Liver (tissue), 9 donors: ENCODE data around the gene RYR2. TPM values are rescaled to one million over a fixed set of nuclear protein-coding genes. Genes with fewer than 3 reads are reported as not detected.

Experiments used
- DNase-seq: peaks from one replicate; pipeline ENCODE4 v3.0.0-alpha.2; 2017; ENCODE audit warnings: low spot score
- H3K27ac ChIP-seq, 2 donors: one replicate each; pipeline ENCODE4 v1.7.0; 2013; ENCODE audit warnings: inconsistent platforms in 2 of 2, low read length in 2 of 2, control low read depth in 1 of 2, low read depth in 1 of 2, mild to moderate bottlenecking in 1 of 2
- H3K27me3 ChIP-seq, 4 donors: one replicate each; pipeline versions ENCODE4 v1.6.1 to v1.7.0; 2013; ENCODE audit warnings: low read length in 3 of 4, inconsistent platforms in 1 of 4, mild to moderate bottlenecking in 1 of 4, moderate library complexity in 1 of 4; ENCODE audit not compliant: control insufficient read depth in 4 of 4, insufficient read depth in 4 of 4
- H3K36me3 ChIP-seq, 4 donors: one replicate each; pipeline versions ENCODE4 v1.6.1 to v1.7.0; 2013; ENCODE audit warnings: low read length in 3 of 4, mild to moderate bottlenecking in 3 of 4, low read depth in 1 of 4, moderate library complexity in 1 of 4; ENCODE audit not compliant: control insufficient read depth in 4 of 4, insufficient read depth in 3 of 4
- H3K4me1 ChIP-seq, 4 donors: one replicate each; pipeline versions ENCODE4 v1.6.1 to v1.7.0; 2013; ENCODE audit warnings: low read length in 3 of 4, mild to moderate bottlenecking in 3 of 4, moderate library complexity in 1 of 4; ENCODE audit not compliant: control insufficient read depth in 4 of 4, insufficient read depth in 4 of 4
- H3K4me3 ChIP-seq, 3 donors: one replicate each; pipeline versions ENCODE4 v1.6.1 to v1.7.0; 2013; ENCODE audit warnings: low read length in 3 of 3, control low read depth in 1 of 3, low read depth in 1 of 3, mild to moderate bottlenecking in 1 of 3
- H3K9ac ChIP-seq, 2 donors: one replicate each; pipeline ENCODE4 v1.7.0; 2013; ENCODE audit warnings: low read length in 2 of 2, mild to moderate bottlenecking in 2 of 2, moderate library complexity in 2 of 2, control low read depth in 1 of 2, low read depth in 1 of 2
- H3K9me3 ChIP-seq, 4 donors: one replicate each; pipeline versions ENCODE4 v1.6.1 to v1.7.0; 2013; ENCODE audit warnings: low read length in 3 of 4; ENCODE audit not compliant: control insufficient read depth in 4 of 4
- CTCF ChIP-seq: fragments of 150-350 bp; IDR thresholded peaks from 2 replicates; pipeline ENCODE4 v1.5.1; 2017; ENCODE audit warnings: improper control_type of control experiment, low read depth, low read length; ENCODE audit not compliant: missing input control
- EGR1 ChIP-seq, 2 donors: IDR thresholded peaks; 2 replicates each; pipeline ENCODE4 v1.6.1; 2016 to 2018; ENCODE audit warnings: antibody characterized with exemption in 2 of 2, low read depth in 2 of 2
- FOXA1 ChIP-seq: IDR thresholded peaks from 2 replicates; pipeline ENCODE4 v1.6.1; 2016; ENCODE audit warnings: antibody characterized with exemption
- FOXA2 ChIP-seq: IDR thresholded peaks from 2 replicates; pipeline ENCODE4 v1.6.1; 2016; ENCODE audit warnings: antibody characterized with exemption
- GABPA ChIP-seq, 2 donors: IDR thresholded peaks in 1 of 2; conservative IDR thresholded peaks in 1 of 2; 2 replicates each; pipeline ENCODE4 v1.6.1; 2016; ENCODE audit warnings: antibody characterized with exemption in 2 of 2, mild to moderate bottlenecking in 1 of 2, moderate library complexity in 1 of 2
- HNF4A ChIP-seq, 2 donors: conservative IDR thresholded peaks; 2 replicates each; pipeline ENCODE4 v1.6.1; 2016; ENCODE audit warnings: antibody characterized with exemption in 2 of 2, mild to moderate bottlenecking in 2 of 2
- HNF4G ChIP-seq: IDR thresholded peaks from 2 replicates; pipeline ENCODE4 v1.6.1; 2016; ENCODE audit warnings: antibody characterized with exemption
- JUND ChIP-seq, 2 donors: IDR thresholded peaks; 2 replicates each; pipeline ENCODE4 v1.6.1; 2016; ENCODE audit warnings: antibody characterized with exemption in 2 of 2
- NR2F2 ChIP-seq: IDR thresholded peaks from 2 replicates; pipeline ENCODE4 v1.6.1; 2016; ENCODE audit warnings: antibody characterized with exemption
- REST ChIP-seq: IDR thresholded peaks from 2 replicates; pipeline ENCODE4 v1.6.1; 2016; ENCODE audit warnings: antibody characterized with exemption, mild to moderate bottlenecking
- RXRA ChIP-seq, 2 donors: IDR thresholded peaks; 2 replicates each; pipeline ENCODE4 v1.6.1; 2017 to 2018; ENCODE audit warnings: antibody characterized with exemption in 2 of 2, mild to moderate bottlenecking in 1 of 2
- TAF1 ChIP-seq: conservative IDR thresholded peaks from 2 replicates; pipeline ENCODE4 v1.6.1; 2016; ENCODE audit warnings: antibody characterized with exemption, mild to moderate bottlenecking
- WGBS: extraction: QIAGEN DNeasy Blood & Tissue Kit; methylation state at CpG from one replicate; pipeline ENCODE4 v1.1.7; 2013; 5-methylcytosine and 5-hydroxymethylcytosine counted together
- polyA plus RNA-seq, 2 donors: library from polyadenylated mRNA; stranded (reverse) in 1 of 2; unstranded in 1 of 2; fragments of 200-250 nt in 1 of 2; fragments of >200 nt in 1 of 2; fragmentation: Nextera tagmentation in 1 of 2; extraction: Ambion mirVana in 1 of 2; gene quantifications; one replicate each; pipeline versions ENCODE4 v1.2.1 to v1.2.3, GENCODE V29; 2013 to 2015
- total RNA-seq, 2 donors: library from RNA; depleted of rRNA; stranded (reverse); fragments of >200 nt; gene quantifications; one replicate each; pipeline ENCODE4 v1.2.3, GENCODE V29; 2014
- TF ChIP-seq, protein P1 (sequence below): IDR thresholded peaks from 2 replicates; pipeline ENCODE4 v1.6.1; 2016; ENCODE audit warnings: antibody characterized with exemption
- TF ChIP-seq, protein P2 (sequence below): IDR thresholded peaks from 2 replicates; pipeline ENCODE4 v1.6.1; 2016; ENCODE audit warnings: antibody characterized with exemption
- donor health status: healthy.
- donor health status: healthy.
- donor health status: healthy.
- donor health status: healthy.
- donor health status: healthy.

Gene RYR2
- total and polyA plus RNA-seq, 4 donors = 0.06 to 0.75 (median 0.31) TPM

DNA sequence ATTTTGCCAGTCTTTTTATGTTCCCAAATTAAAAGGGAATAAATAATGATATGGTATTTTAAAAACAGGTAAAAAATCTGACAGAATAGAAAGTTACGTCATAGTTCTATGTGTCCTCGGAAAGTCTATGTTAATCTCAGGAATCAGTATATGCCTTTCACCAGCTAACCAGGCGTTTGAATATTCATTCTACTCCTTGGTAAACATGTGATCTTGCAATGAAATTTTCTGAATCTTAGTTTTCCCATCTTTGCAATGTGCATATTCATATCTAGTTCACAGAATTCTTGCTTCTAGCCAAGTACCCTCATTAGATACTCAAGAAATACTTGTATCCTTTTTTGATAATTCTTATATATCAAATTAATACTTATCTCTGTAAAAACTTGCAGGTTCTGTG, 669.3 kb downstream of the RYR2 start:
- no peak overlapping the region for H3K27ac ChIP-seq
- WGBS = 95% methylated on average over 3 of the region's 3 CpGs
- TF ChIP-seq TAF1 (no peak), CTCF (no peak)
- TF ChIP-seq, protein P1, sequence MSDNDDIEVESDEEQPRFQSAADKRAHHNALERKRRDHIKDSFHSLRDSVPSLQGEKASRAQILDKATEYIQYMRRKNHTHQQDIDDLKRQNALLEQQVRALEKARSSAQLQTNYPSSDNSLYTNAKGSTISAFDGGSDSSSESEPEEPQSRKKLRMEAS = no peak
- H3K9ac ChIP-seq = no peak overlapping the region
- H3K9me3 ChIP-seq = no peaks in the 10 kb centered on the region
- H3K27me3 ChIP-seq = no peaks in the 10 kb centered on the region
- no peak overlapping the region for H3K4me3 ChIP-seq
- no peaks in the 10 kb centered on the region for H3K36me3 ChIP-seq
- peaks cover 0 to 7% (median 0%) of the 10 kb centered on the region in 4 donors for H3K4me1 ChIP-seq
- no peak for DNase-seq

GRCh38 chr1:237712082-237712481, 670.1 kb downstream of the RYR2 start:
- WGBS = 74% methylated on average over 6 of the region's 6 CpGs
- Histone ChIP-seq H3K9me3 (no peaks in the 10 kb centered on the region), H3K4me3 (no peak overlapping the region), H3K27me3 (no peaks in the 10 kb centered on the region), H3K9ac (no peak overlapping the region), H3K27ac (no peak overlapping the region), H3K4me1 (peaks cover 0 to 7% (median 0%) of the 10 kb centered on the region in 4 donors), H3K36me3 (no peaks in the 10 kb centered on the region)
- no peak for DNase-seq
- no peak for TF ChIP-seq REST

- DNase-seq = no peak
- WGBS = 83% methylated on average over 5 of the region's 5 CpGs
- peaks cover 0 to 7% (median 0%) of the 10 kb centered on the region in 4 donors for H3K4me1 ChIP-seq
- no peaks in the 10 kb centered on the region for H3K27me3 ChIP-seq
- no peak overlapping the region for H3K9ac ChIP-seq
- no peaks in the 10 kb centered on the region for H3K9me3 ChIP-seq
- no peak overlapping the region for H3K4me3 ChIP-seq
- H3K27ac ChIP-seq = no peak overlapping the region
- H3K36me3 ChIP-seq = no peaks in the 10 kb centered on the region
- TF ChIP-seq HNF4A (conservative IDR thresholded peaks at IDR 0.05) (no peak), JUND (IDR thresholded peaks at IDR 0.05) (no peak), CTCF (no peak), FOXA2 (no peak), GABPA (IDR thresholded peaks at IDR 0.05 in 1 of 2, conservative IDR thresholded peaks at IDR 0.05 in 1 of 2) (no peak), EGR1 (IDR thresholded peaks at IDR 0.05; ENCODE audit: low read depth in 2 of 2) (no peak), RXRA (IDR thresholded peaks at IDR 0.05) (no peak), FOXA1 (no peak), NR2F2 (no peak), HNF4G (no peak)
- TF ChIP-seq, protein P2, sequence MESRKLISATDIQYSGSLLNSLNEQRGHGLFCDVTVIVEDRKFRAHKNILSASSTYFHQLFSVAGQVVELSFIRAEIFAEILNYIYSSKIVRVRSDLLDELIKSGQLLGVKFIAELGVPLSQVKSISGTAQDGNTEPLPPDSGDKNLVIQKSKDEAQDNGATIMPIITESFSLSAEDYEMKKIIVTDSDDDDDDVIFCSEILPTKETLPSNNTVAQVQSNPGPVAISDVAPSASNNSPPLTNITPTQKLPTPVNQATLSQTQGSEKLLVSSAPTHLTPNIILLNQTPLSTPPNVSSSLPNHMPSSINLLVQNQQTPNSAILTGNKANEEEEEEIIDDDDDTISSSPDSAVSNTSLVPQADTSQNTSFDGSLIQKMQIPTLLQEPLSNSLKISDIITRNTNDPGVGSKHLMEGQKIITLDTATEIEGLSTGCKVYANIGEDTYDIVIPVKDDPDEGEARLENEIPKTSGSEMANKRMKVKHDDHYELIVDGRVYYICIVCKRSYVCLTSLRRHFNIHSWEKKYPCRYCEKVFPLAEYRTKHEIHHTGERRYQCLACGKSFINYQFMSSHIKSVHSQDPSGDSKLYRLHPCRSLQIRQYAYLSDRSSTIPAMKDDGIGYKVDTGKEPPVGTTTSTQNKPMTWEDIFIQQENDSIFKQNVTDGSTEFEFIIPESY = no peak
Observed at GRCh38 chr1:237712586-237713157, 670.7 kb downstream of the RYR2 start.
